DOHH2 (cell line): ENCODE measurements around the gene LPCAT2.
"Not testable (repeated sequence)": the region's sequence is repeated elsewhere in the genome, so short reads cannot be mapped to it uniquely, and the experiment has no call there.

ENCODE experiments used
- H3F3A ChIP-seq: fragments of 200-600 bp; sonication (generic), shearing (Covaris generic); 2 replicates; pipeline ENCODE4 v1.6.0; 2016; ENCODE audit warnings: antibody characterized with exemption, mild to moderate bottlenecking; ENCODE audit not compliant: control insufficient read depth, insufficient read depth
- H3K27ac ChIP-seq: fragments of 200-600 bp; sonication (generic); 2 replicates; pipeline ENCODE4 v1.5.1; 2014; ENCODE audit warnings: low read depth, mild to moderate bottlenecking, low read length, moderate library complexity
- H3K27me3 ChIP-seq: fragments of 200-600 bp; sonication (generic); 2 replicates; pipeline ENCODE4 v1.6.1; 2014; ENCODE audit warnings: mild to moderate bottlenecking, low read length, mixed read lengths; ENCODE audit not compliant: control insufficient read depth
- H3K36me3 ChIP-seq: fragments of 200-600 bp; sonication (generic); 2 replicates; pipeline ENCODE4 v1.6.1; 2014; ENCODE audit warnings: mild to moderate bottlenecking, low read length, moderate library complexity, mixed read lengths; ENCODE audit not compliant: control insufficient read depth
- H3K4me1 ChIP-seq: fragments of 200-600 bp; sonication (generic); 2 replicates; pipeline ENCODE4 v1.6.1; 2014; ENCODE audit warnings: mild to moderate bottlenecking, low read length, mixed read lengths; ENCODE audit not compliant: control insufficient read depth
- H3K4me2 ChIP-seq: fragments of 200-600 bp; sonication (generic); 2 replicates; pipeline ENCODE4 v1.6.0; 2014; ENCODE audit warnings: mild to moderate bottlenecking, low read length, moderate library complexity
- H3K4me3 ChIP-seq: fragments of 200-600 bp; sonication (generic); 2 replicates; pipeline ENCODE4 v1.5.1; 2014; ENCODE audit warnings: mild to moderate bottlenecking, low read length, mixed read lengths
- H3K79me2 ChIP-seq: fragments of 200-600 bp; sonication (generic); 2 replicates; pipeline ENCODE4 v1.6.1; 2014; ENCODE audit warnings: mild to moderate bottlenecking, low read length, mixed read lengths; ENCODE audit not compliant: control insufficient read depth
- H3K9me2 ChIP-seq: fragments of 200-600 bp; sonication (generic); replicated peaks from 2 replicates; pipeline ENCODE4 v1.6.1; 2014; ENCODE audit warnings: mild to moderate bottlenecking, low read length, mixed read lengths; ENCODE audit not compliant: control insufficient read depth
- H3K9me3 ChIP-seq: fragments of 200-600 bp; sonication (generic); 2 replicates; pipeline ENCODE4 v1.6.1; 2014; ENCODE audit warnings: antibody characterized with exemption, low read length, mixed read lengths; ENCODE audit not compliant: control insufficient read depth, insufficient read depth
- H4K20me1 ChIP-seq: fragments of 200-600 bp; sonication (generic); 2 replicates; pipeline ENCODE4 v1.6.0; 2014; ENCODE audit warnings: low read depth, mild to moderate bottlenecking, antibody characterized with exemption, low read length, moderate library complexity; ENCODE audit not compliant: control insufficient read depth, insufficient read depth
- CTCF ChIP-seq: fragments of 200-600 bp; sonication (generic); IDR thresholded peaks from one replicate; pipeline ENCODE4 v1.5.1; 2014; ENCODE audit warnings: antibody characterized with exemption, mild to moderate bottlenecking, low read depth, low read length; ENCODE audit not compliant: poor library complexity, severe bottlenecking
- EZH2phosphoT487 ChIP-seq: fragments of 200-600 bp; sonication (generic); IDR thresholded peaks from 2 replicates; pipeline ENCODE4 v1.6.1; 2017; ENCODE audit warnings: borderline replicate concordance, mild to moderate bottlenecking, antibody characterized with exemption, low read length, moderate library complexity, mixed read lengths

The LPCAT2 gene

DNA sequence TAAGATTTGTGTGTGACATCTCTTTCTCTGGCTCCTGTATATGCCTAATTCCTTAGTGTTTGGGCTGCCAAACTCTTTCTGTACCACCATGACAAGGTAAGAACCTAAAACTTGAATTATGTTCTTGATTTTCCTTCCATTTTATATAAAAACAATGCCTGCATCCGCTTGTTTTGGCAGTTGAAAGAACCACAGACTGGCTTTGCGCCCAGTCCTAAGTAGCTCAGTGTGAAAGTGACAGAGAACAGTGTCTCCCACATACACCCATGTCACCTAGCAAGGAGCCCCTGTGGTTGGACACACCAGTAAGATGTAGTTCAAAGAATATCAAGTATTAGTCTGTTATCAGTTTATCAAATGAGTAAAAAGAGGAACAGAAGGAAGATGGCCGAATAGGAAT is 106.2 kb downstream of the LPCAT2 start:
- Histone ChIP-seq H3K4me2 (no peak overlapping the region), H3K27me3 (no peaks in the 10 kb centered on the region), H3K27ac (no peak overlapping the region), H3K4me1 (no peaks in the 10 kb centered on the region), H3K4me3 (no peak overlapping the region), H3F3A (no peaks in the 10 kb centered on the region), H3K79me2 (no peaks in the 10 kb centered on the region), H4K20me1 (no peaks in the 10 kb centered on the region), H3K9me2 (no peaks in the 10 kb centered on the region), H3K36me3 (no peaks in the 10 kb centered on the region), H3K9me3 (no peaks in the 10 kb centered on the region)
- TF ChIP-seq EZH2phosphoT487 (no peak), CTCF (no peak)

GRCh38 chr16:55615670-55616069 is 106.8 kb downstream of the LPCAT2 start:
- not testable (repeated sequence) for H3K36me3 ChIP-seq, H3K9me3 ChIP-seq, H3K9me2 ChIP-seq, H3K4me2 ChIP-seq, H3F3A ChIP-seq, H4K20me1 ChIP-seq, H3K27ac ChIP-seq, H3K79me2 ChIP-seq, H3K4me3 ChIP-seq, H3K27me3 ChIP-seq, H3K4me1 ChIP-seq

DNA sequence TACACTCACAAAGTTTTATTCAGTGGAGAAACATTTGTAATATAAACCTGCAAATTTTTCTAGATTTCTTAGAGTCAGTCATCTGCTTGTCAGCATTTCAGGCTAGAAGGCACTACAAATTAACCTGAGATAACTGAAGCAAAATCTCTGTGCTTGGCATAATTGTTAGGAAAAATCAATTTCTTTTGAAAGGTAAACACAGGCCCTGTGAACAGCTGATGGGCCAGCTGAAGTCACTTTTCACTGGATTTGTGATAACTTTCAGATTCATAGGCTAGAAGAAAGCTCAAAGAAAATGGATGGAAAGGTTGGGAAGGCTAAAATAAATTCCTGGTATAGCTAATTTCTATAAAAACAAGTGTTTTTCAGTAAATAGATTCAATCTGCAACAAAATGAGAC is 112.9 kb downstream of the LPCAT2 start:
- Histone ChIP-seq H3K9me2 (no peaks in the 10 kb centered on the region), H3K79me2 (no peaks in the 10 kb centered on the region), H3K27me3 (no peaks in the 10 kb centered on the region), H3K9me3 (no peaks in the 10 kb centered on the region), H3F3A (no peaks in the 10 kb centered on the region), H4K20me1 (no peaks in the 10 kb centered on the region), H3K4me1 (no peaks in the 10 kb centered on the region), H3K27ac (no peak overlapping the region), H3K36me3 (no peaks in the 10 kb centered on the region), H3K4me2 (no peak overlapping the region), H3K4me3 (no peak overlapping the region)
- TF ChIP-seq EZH2phosphoT487 (no peak), CTCF (no peak)

DNA sequence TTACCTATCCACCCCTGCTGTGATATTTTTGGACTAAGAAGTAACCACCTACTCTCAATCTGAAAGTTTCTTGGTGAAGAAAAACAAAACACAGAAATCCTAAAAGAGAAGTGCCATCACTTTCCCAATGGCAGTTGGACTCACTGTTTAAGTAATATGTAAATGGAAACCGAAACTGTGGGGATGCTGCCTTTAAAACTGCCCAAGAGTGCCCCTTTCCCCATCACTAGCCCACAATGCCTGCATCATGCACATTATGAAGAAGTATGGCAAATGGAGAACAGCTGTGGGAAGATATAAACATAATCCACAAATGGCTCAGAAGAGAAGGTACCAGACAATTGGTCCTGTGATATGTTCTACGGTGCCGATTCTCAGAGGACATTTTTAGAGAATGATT is 113.4 kb downstream of the LPCAT2 start:
- Histone ChIP-seq H3K36me3 (no peaks in the 10 kb centered on the region), H3K4me1 (no peaks in the 10 kb centered on the region), H3K27me3 (no peaks in the 10 kb centered on the region), H3K9me2 (no peaks in the 10 kb centered on the region), H3K79me2 (no peaks in the 10 kb centered on the region), H4K20me1 (no peaks in the 10 kb centered on the region), H3K4me2 (no peak overlapping the region), H3K9me3 (no peaks in the 10 kb centered on the region), H3F3A (no peaks in the 10 kb centered on the region), H3K27ac (no peak overlapping the region), H3K4me3 (no peak overlapping the region)
- TF ChIP-seq EZH2phosphoT487 (no peak), CTCF (no peak)
